K562 treated with DMSO at 1 percent for 4 hours (cell line): ENCODE results near the gene ARMC5. TPM values are rescaled to one million over a fixed set of nuclear protein-coding genes. Genes with fewer than 3 reads are reported as not detected.

ENCODE experiments used
- total RNA-seq: library from RNA; unstranded; fragments of 300-600 nt; gene quantifications from 2 replicates; pipeline ENCODE4 v1.2.3, GENCODE V29; 2022; ENCODE audit not compliant: insufficient read depth

ARMC5 gene
- total RNA-seq: 12.8 and 17.6 TPM in 2 replicates

GRCh38 chr16:31458844-31459686 is at the start of gene ARMC5:
ARMC5 (plus strand) TSS chr16:31459501; CDS start chr16:31459525, 24 bp downstream.

GRCh38 chr16:31428279-31428597 is 31.1 kb upstream of the ARMC5 start, which contains the start of gene COX6A2:
COX6A2 (minus strand) TSS chr16:31428360; CDS start chr16:31428325, 35 bp downstream.

GRCh38 chr16:31471875-31472708 is 12.8 kb downstream of the ARMC5 start, which contains the start of gene TGFB1I1:
TGFB1I1 (plus strand) TSS chr16:31472152; CDS start chr16:31472189, 37 bp downstream.

GRCh38 chr16:31483081-31483480 is 23.8 kb downstream of the ARMC5 start, which contains the start of gene SLC5A2:
SLC5A2 (plus strand) TSS chr16:31483123; CDS start chr16:31483137, 14 bp downstream.

GRCh38 chr16:31507929-31508705 is 48.8 kb downstream of the ARMC5 start, which contains the start of gene RUSF1:
RUSF1 (minus strand) TSS chr16:31508391; CDS start chr16:31508373, 18 bp downstream.

Other genes with a start within 250 kb of the ARMC5 start
- 0.08 TPM in 1 of 2 replicates, not detected in the other for gene TRIM72, start 245.4 kb upstream of the ARMC5 start, total RNA-seq
- gene PYDC1, start 242.4 kb upstream of the ARMC5 start, total RNA-seq: not detected in 2 replicates
- 2.3 and 6.3 TPM in 2 replicates for gene ITGAM, start 199.5 kb upstream of the ARMC5 start, total RNA-seq
- gene ITGAX, start 104.3 kb upstream of the ARMC5 start, total RNA-seq: 0.74 and 0.84 TPM in 2 replicates
- gene ITGAD, start 66.2 kb upstream of the ARMC5 start, total RNA-seq: not detected in 2 replicates
- gene COX6A2, start 31.1 kb upstream of the ARMC5 start, total RNA-seq: not detected in 2 replicates
- 0.50 TPM in 1 of 2 replicates, not detected in the other for gene ZNF843, start 16.7 kb upstream of the ARMC5 start, total RNA-seq
- 0.92 TPM in 1 of 2 replicates, not detected in the other for gene TGFB1I1, start 12.7 kb downstream of the ARMC5 start, total RNA-seq
- gene SLC5A2, start 23.6 kb downstream of the ARMC5 start, total RNA-seq: 2.8 and 3.8 TPM in 2 replicates
- gene RUSF1, start 48.9 kb downstream of the ARMC5 start, total RNA-seq: 51.3 and 70.1 TPM in 2 replicates
- 13.2 and 20.5 TPM in 2 replicates for gene AHSP, start 68.4 kb downstream of the ARMC5 start, total RNA-seq